ENCODE results near the gene ARFIP1. TPM values are rescaled to one million over a fixed set of nuclear protein-coding genes. Genes with fewer than 3 reads are reported as not detected.

Gene ARFIP1
- total and polyA plus RNA-seq, 7 experiments from 2014 or later: 5.1 to 20.2 (median 15.1) TPM

DNA sequence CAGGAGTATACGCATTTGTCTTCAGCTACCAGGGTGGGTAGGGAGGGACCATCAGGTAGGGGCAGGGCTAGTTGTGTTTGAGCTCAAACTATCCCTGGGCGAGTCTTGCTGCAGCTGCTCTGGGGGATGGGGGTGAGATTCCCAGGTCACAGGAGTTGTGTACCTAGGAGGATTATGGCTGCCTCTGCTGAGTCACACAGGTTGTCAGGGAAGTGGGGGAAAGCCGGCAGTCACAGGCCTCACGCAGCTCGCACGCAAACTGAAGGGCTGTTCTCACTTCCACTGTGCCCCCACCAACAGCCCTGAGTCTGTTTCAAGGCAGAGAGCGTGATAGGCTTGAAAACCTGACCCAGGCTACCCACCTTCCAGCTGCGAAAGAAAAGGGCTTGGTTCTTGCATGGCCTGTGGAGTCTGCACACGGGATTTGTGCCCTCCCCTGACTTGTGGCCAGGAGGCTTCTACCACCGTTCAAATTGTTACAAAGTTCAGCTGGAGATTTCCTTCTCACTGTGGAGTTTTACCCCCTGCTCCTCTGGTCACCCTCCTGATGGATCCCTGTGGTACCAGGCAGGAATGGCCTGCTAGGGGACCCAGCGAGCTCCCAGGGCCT is 63.8 kb downstream of the ARFIP1 start:
- no peak overlapping the region for H3K4me3 Mint-ChIP-seq
- H3K4me1 Mint-ChIP-seq: peaks cover 13 to 25% (median 20%) of the 10 kb centered on the region in 7 donors
- no peak overlapping the region for H3K4me3 ChIP-seq (ENCODE audit: low read length)
- ChIA-PET CTCF (no interaction called here), POLR2A (interaction anchor here (0.5 kb wide), 1 partner anchor 32 kb away, joined by 4 read pairs; no protein-coding TSS in a partner anchor)
- H3K27ac Mint-ChIP-seq: no peak overlapping the region
- peaks cover 0 to 31% (median 10%) of the 10 kb centered on the region in 11 donors for H3K9me3 Mint-ChIP-seq
- no peaks in the 10 kb centered on the region for H3K27me3 ChIP-seq (ENCODE audit: control insufficient read depth in 2 of 2, insufficient read depth in 2 of 2, low read length in 2 of 2)
- H3K9me3 ChIP-seq (ENCODE audit: control insufficient read depth in 2 of 3, low read length in 3 of 3): peaks cover 0 to 4% (median 0%) of the 10 kb centered on the region in 3 experiments
- intact Hi-C loops (cut with micrococcal nuclease): no loop called here
- DNase-seq (no peak), ATAC-seq (no peak)
- H3K27ac ChIP-seq (ENCODE audit: low read depth, low read length): no peak overlapping the region
- no peaks in the 10 kb centered on the region for H3K36me3 ChIP-seq (ENCODE audit: control insufficient read depth in 2 of 3, insufficient read depth in 3 of 3, low read length in 3 of 3)
- H3K27me3 Mint-ChIP-seq: no peaks in the 10 kb centered on the region
- peaks cover 0 to 4% of the 10 kb centered on the region in 2 donors for H3K4me1 ChIP-seq (ENCODE audit: control insufficient read depth in 2 of 2, insufficient read depth in 2 of 2, low read length in 2 of 2)
- H3K36me3 Mint-ChIP-seq: peaks cover 17 to 41% (median 26%) of the 10 kb centered on the region in 5 donors

DNA sequence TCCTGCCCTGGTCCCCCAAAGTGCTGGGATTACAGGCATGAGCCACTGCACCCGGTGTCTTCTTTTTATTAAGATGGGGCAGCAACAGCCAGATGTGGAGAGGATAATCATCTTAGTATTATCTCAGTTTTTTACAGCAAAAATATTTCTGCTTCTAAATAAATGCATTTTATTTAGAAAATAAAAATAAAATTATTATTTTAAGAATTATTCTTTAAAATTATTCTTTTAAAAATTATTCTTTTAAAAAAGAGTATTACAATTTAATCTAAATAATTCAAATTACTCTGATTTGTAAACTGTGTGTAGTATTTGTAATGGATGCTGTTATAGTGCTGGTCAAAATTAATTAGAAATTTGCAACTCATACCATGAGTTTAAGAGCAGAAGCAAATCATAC is 67.6 kb downstream of the ARFIP1 start:
- peaks cover 11 to 26% (median 24%) of the 10 kb centered on the region in 7 donors for H3K4me1 Mint-ChIP-seq
- H3K27me3 Mint-ChIP-seq: no peaks in the 10 kb centered on the region
- no peak for DNase-seq
- H3K27me3 ChIP-seq (ENCODE audit: control insufficient read depth in 2 of 2, insufficient read depth in 2 of 2, low read length in 2 of 2): no peaks in the 10 kb centered on the region
- H3K36me3 Mint-ChIP-seq: peaks cover 7 to 16% (median 15%) of the 10 kb centered on the region in 5 donors
- H3K9me3 ChIP-seq (ENCODE audit: control insufficient read depth in 2 of 3, low read length in 3 of 3): peaks cover 0 to under 1% (median 0%) of the 10 kb centered on the region in 3 experiments
- H3K9me3 Mint-ChIP-seq: peaks cover 0 to 17% (median 2%) of the 10 kb centered on the region in 11 donors
- H3K4me1 ChIP-seq (ENCODE audit: control insufficient read depth in 2 of 2, insufficient read depth in 2 of 2, low read length in 2 of 2): peaks cover 0 to 11% of the 10 kb centered on the region in 2 donors
- ATAC-seq: no peak
- H3K4me3 Mint-ChIP-seq: no peak overlapping the region
- no peaks in the 10 kb centered on the region for H3K36me3 ChIP-seq (ENCODE audit: control insufficient read depth in 2 of 3, insufficient read depth in 3 of 3, low read length in 3 of 3)
- intact Hi-C loops (cut with micrococcal nuclease): loop anchor here in 1 of 2 donors (2.0 kb wide), 1 partner anchor 471 kb away; no protein-coding TSS in a partner anchor
- ChIA-PET CTCF (interaction anchor here (0.6 to 3.4 kb wide), 8 partner anchors 41 to 295 kb away, joined by 3 to 29 read pairs (median 7); no protein-coding TSS in a partner anchor), POLR2A (interaction anchor here (0.7 kb wide), 1 partner anchor 752 kb away, joined by 3 read pairs; no protein-coding TSS in a partner anchor)
- H3K27ac Mint-ChIP-seq: no peak overlapping the region
- H3K27ac ChIP-seq (ENCODE audit: low read depth, low read length): no peak overlapping the region
- H3K4me3 ChIP-seq (ENCODE audit: low read length): no peak overlapping the region

DNA sequence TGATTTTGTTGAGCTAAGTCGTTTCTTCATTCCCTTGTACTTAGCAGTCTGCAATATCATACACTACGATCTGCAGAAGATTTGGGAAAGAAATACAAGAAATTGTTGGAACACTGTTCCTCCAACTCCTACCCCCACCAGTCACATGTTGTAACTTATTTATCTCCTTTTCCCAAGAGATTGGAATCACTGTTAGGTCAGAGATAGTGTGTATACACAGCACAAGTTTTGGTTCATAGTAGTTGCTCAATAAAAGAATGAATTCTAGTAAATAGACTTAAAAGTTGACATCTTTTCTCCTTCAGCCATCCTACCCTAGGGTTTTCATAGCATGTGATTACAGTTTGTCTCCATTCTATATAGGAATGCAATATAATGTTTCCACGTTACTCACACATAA is 68.8 kb downstream of the ARFIP1 start:
- peaks cover 0 to 11% of the 10 kb centered on the region in 2 donors for H3K4me1 ChIP-seq (ENCODE audit: control insufficient read depth in 2 of 2, insufficient read depth in 2 of 2, low read length in 2 of 2)
- Mint-ChIP-seq H3K4me3 (no peak overlapping the region), H3K36me3 (peaks cover 3 to 21% (median 16%) of the 10 kb centered on the region in 5 donors), H3K27me3 (no peaks in the 10 kb centered on the region), H3K9me3 (peaks cover 0 to 22% (median 10%) of the 10 kb centered on the region in 11 donors), H3K27ac (no peak overlapping the region), H3K4me1 (peaks cover 11 to 26% (median 21%) of the 10 kb centered on the region in 7 donors)
- peaks cover 0 to 12% (median 4%) of the 10 kb centered on the region in 3 experiments for H3K9me3 ChIP-seq (ENCODE audit: control insufficient read depth in 2 of 3, low read length in 3 of 3)
- intact Hi-C loops (cut with micrococcal nuclease): no loop called here
- ChIA-PET POLR2A (no interaction called here), CTCF (interaction anchor here (1.3 to 3.4 kb wide), 3 partner anchors 236 to 294 kb away, joined by 3 to 29 read pairs (median 25); no protein-coding TSS in a partner anchor)
- H3K27ac ChIP-seq (ENCODE audit: low read depth, low read length): no peak overlapping the region
- no peaks in the 10 kb centered on the region for H3K36me3 ChIP-seq (ENCODE audit: control insufficient read depth in 2 of 3, insufficient read depth in 3 of 3, low read length in 3 of 3)
- ATAC-seq (no peak), DNase-seq (no peak)
- H3K4me3 ChIP-seq (ENCODE audit: low read length): no peak overlapping the region
- H3K27me3 ChIP-seq (ENCODE audit: control insufficient read depth in 2 of 2, insufficient read depth in 2 of 2, low read length in 2 of 2): no peaks in the 10 kb centered on the region

DNA sequence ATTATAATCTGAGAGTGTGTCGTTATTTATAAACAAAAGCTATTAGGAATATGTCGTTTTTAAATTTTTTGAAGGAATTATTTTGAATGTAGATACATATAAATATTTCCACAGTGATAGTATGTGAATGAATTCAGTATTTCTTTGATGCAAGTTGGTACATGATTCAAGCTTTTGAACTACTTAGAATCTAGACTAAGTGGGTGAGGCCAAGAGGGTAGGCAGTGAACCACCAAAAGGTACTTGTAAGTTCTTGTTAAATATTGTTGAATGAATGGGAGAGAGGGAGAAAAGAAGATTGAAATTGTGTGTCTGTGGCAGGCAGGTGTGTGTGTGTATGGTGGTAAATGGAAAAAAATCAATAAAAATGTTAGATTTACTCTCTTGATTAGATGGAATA is 69.6 kb downstream of the ARFIP1 start:
- H3K9me3 Mint-ChIP-seq: peaks cover 3 to 30% (median 15%) of the 10 kb centered on the region in 11 donors
- DNase-seq (no peak), ATAC-seq (no peak)
- peaks cover 13 to 26% (median 21%) of the 10 kb centered on the region in 7 donors for H3K4me1 Mint-ChIP-seq
- POLR2A ChIA-PET: interaction anchor here (0.6 kb wide), 2 partner anchors 408 to 559 kb away, joined by 3 read pairs; no protein-coding TSS in a partner anchor
- no peaks in the 10 kb centered on the region for H3K27me3 ChIP-seq (ENCODE audit: control insufficient read depth in 2 of 2, insufficient read depth in 2 of 2, low read length in 2 of 2)
- peaks cover 0 to 17% (median 4%) of the 10 kb centered on the region in 3 experiments for H3K9me3 ChIP-seq (ENCODE audit: control insufficient read depth in 2 of 3, low read length in 3 of 3)
- H3K27ac Mint-ChIP-seq: peak overlapping the region in 2 of 9 donors; percentile 10 to 27
- no peak overlapping the region for H3K27ac ChIP-seq (ENCODE audit: low read depth, low read length)
- H3K36me3 Mint-ChIP-seq: peaks cover 7 to 26% (median 21%) of the 10 kb centered on the region in 5 donors
- intact Hi-C loops (cut with micrococcal nuclease): no loop called here
- peaks cover 0 to 11% of the 10 kb centered on the region in 2 donors for H3K4me1 ChIP-seq (ENCODE audit: control insufficient read depth in 2 of 2, insufficient read depth in 2 of 2, low read length in 2 of 2)
- no peaks in the 10 kb centered on the region for H3K36me3 ChIP-seq (ENCODE audit: control insufficient read depth in 2 of 3, insufficient read depth in 3 of 3, low read length in 3 of 3)
- CTCF ChIA-PET: interaction anchor here (2.2 to 3.4 kb wide), 2 partner anchors 235 to 278 kb away, joined by 25 to 29 read pairs; no protein-coding TSS in a partner anchor
- H3K4me3 ChIP-seq (ENCODE audit: low read length): no peak overlapping the region
- H3K4me3 Mint-ChIP-seq: peak overlapping the region in 2 of 10 donors; percentile 5 to 15
- H3K27me3 Mint-ChIP-seq: no peaks in the 10 kb centered on the region

DNA sequence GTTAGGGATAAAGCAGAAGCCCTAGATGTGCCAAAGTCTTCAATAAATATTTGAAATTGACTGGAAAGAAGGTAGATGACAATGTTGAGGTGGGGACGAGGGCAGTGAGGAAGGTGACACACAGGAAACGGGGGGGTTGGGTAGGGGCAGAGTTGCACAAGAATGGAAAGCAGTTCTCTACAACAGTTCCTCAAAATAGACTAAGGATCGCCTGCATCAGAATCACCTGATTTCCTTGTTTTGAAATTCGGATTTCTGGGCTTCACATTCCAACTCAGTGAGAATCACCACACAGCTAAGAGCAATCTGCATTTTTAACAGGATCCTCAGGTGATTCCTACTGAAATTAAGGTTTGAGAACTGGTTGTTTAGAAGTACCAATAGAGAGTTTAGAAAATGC is 70.6 kb downstream of the ARFIP1 start:
- H3K4me1 ChIP-seq (ENCODE audit: control insufficient read depth in 2 of 2, insufficient read depth in 2 of 2, low read length in 2 of 2): peaks cover 0 to 11% of the 10 kb centered on the region in 2 donors
- Mint-ChIP-seq H3K27ac (peak overlapping the region in 4 of 9 donors; percentile 9 to 55 (median 36)), H3K4me3 (peak overlapping the region in 5 of 10 donors; percentile 9 to 40 (median 34)), H3K36me3 (peaks cover 9 to 29% (median 24%) of the 10 kb centered on the region in 5 donors), H3K27me3 (no peaks in the 10 kb centered on the region), H3K4me1 (peaks cover 13 to 26% (median 21%) of the 10 kb centered on the region in 7 donors), H3K9me3 (peaks cover 6 to 36% (median 17%) of the 10 kb centered on the region in 11 donors)
- H3K27me3 ChIP-seq (ENCODE audit: control insufficient read depth in 2 of 2, insufficient read depth in 2 of 2, low read length in 2 of 2): no peaks in the 10 kb centered on the region
- peaks cover 0 to 17% (median 4%) of the 10 kb centered on the region in 3 experiments for H3K9me3 ChIP-seq (ENCODE audit: control insufficient read depth in 2 of 3, low read length in 3 of 3)
- CTCF ChIA-PET: interaction anchor here (1.1 to 1.4 kb wide), 2 partner anchors 236 to 277 kb away, joined by 5 read pairs; no protein-coding TSS in a partner anchor
- H3K27ac ChIP-seq (ENCODE audit: low read depth, low read length): no peak overlapping the region
- no peak overlapping the region for H3K4me3 ChIP-seq (ENCODE audit: low read length)
- DNase-seq: peak in 4 of 9 donors; percentile 2 to 20 (median 11)
- ATAC-seq: peak; percentile 78
- intact Hi-C loops (cut with micrococcal nuclease): no loop called here
- H3K36me3 ChIP-seq (ENCODE audit: control insufficient read depth in 2 of 3, insufficient read depth in 3 of 3, low read length in 3 of 3): no peaks in the 10 kb centered on the region
- POLR2A ChIA-PET: no interaction called here

DNA sequence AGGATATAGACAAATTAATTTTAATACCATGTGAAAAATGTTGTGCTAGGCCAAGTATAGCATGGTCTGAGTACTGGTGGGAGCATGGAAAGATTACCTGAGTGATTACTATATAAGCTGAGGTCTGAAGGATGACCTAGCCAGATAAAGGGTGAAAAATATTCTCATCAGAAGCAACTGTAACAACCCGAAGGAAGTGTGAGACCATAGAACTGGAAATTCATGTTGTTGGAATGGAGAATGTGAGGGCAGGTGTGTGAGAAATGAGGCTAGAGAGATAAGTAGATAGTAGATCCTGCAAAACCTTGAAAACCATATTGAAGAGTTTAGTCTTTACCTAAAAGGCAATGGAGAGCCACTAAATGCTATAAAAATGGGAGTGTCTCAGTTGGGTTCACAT is 71.5 kb downstream of the ARFIP1 start:
- H3K27me3 ChIP-seq (ENCODE audit: control insufficient read depth in 2 of 2, insufficient read depth in 2 of 2, low read length in 2 of 2): no peaks in the 10 kb centered on the region
- peaks cover 9 to 32% (median 25%) of the 10 kb centered on the region in 5 donors for H3K36me3 Mint-ChIP-seq
- H3K4me3 Mint-ChIP-seq: no peak overlapping the region
- H3K27ac Mint-ChIP-seq: peak overlapping the region in 1 of 9 donors; percentile 1
- H3K9me3 ChIP-seq (ENCODE audit: control insufficient read depth in 2 of 3, low read length in 3 of 3): peaks cover 0 to 17% (median 4%) of the 10 kb centered on the region in 3 experiments
- no peaks in the 10 kb centered on the region for H3K27me3 Mint-ChIP-seq
- ChIA-PET CTCF (interaction anchor here (0.8 to 1.4 kb wide), 3 partner anchors 231 to 277 kb away, joined by 3 to 5 read pairs (median 4); no protein-coding TSS in a partner anchor), POLR2A (no interaction called here)
- ATAC-seq (no peak), DNase-seq (no peak)
- H3K4me1 Mint-ChIP-seq: peaks cover 13 to 26% (median 21%) of the 10 kb centered on the region in 7 donors
- H3K4me1 ChIP-seq (ENCODE audit: control insufficient read depth in 2 of 2, insufficient read depth in 2 of 2, low read length in 2 of 2): peaks cover 0 to 11% of the 10 kb centered on the region in 2 donors
- H3K36me3 ChIP-seq (ENCODE audit: control insufficient read depth in 2 of 3, insufficient read depth in 3 of 3, low read length in 3 of 3): no peaks in the 10 kb centered on the region
- no peak overlapping the region for H3K4me3 ChIP-seq (ENCODE audit: low read length)
- H3K9me3 Mint-ChIP-seq: peaks cover 6 to 40% (median 17%) of the 10 kb centered on the region in 11 donors
- intact Hi-C loops (cut with micrococcal nuclease): no loop called here
- no peak overlapping the region for H3K27ac ChIP-seq (ENCODE audit: low read depth, low read length)
